ENCODE measurements around the gene RABL2A.
"Not testable (repeated sequence)": the region's sequence is repeated elsewhere in the genome, so short reads cannot be mapped to it uniquely, and the experiment has no call there.

Gene RABL2A

DNA sequence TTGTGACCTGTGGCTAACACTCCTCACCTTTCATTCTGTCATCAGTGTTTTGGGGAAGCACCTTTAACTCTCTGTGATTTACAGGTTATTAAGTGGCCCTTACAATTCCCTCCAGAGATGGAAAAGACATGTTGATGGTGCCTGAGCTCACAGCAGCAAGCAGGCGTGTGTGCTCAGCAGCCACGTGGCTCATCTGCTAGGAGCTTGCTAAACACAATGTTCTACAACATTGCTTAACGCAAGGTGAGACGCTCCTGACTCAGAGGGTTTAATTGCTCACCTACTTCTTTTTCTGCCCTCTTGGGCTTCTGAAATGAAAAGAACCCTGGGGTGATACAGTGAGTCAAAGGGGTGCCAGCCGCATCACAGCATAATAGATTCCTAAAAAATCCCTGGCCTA is 6.1 kb upstream of the RABL2A start:
- DNase-seq = not testable (repeated sequence)

DNA sequence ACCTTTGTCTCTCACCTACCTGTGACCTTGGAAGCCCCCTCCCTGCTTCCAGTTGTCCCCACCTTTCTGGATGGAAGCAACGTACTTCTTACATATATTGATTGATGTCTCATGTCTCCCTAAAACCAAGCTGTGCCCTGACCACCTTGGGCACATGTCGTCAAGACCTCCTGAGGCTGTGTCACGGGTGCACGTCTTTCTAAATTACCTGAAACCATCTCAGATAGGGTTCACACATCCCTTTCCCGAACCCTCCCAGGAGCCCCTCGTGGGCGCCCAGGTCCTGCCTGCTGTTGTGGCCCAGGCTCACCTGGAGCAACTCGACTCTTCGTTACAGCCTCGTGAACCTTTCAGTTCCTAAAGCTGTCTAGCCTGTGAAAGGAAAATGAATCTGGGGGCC is 1.2 kb upstream of the RABL2A start:
- not testable (repeated sequence) for DNase-seq

DNA sequence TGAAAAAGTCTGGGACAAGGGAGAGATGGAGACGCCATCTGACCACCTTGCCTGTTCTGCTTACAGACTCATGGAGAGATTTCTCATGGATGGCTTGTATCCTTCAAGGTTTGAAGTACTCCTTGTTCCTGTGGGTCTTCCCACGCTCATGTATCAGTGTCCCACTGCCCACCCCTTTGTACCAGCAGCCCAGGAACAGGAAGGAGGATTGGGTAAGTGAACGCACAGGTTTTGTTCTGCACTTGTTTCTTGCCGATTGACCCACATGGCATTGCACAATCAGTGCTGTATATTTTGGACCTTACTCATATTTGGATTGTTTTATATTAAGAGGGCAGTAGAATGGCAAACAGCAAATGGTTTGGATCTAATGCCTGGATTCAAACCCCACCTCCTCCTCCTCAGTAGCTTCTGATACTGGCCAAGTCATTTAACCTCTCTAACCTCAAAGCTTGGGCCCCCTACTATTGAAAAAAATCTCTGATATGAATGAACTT is 5.8 kb downstream of the RABL2A start:
- DNase-seq = not testable (repeated sequence)

DNA sequence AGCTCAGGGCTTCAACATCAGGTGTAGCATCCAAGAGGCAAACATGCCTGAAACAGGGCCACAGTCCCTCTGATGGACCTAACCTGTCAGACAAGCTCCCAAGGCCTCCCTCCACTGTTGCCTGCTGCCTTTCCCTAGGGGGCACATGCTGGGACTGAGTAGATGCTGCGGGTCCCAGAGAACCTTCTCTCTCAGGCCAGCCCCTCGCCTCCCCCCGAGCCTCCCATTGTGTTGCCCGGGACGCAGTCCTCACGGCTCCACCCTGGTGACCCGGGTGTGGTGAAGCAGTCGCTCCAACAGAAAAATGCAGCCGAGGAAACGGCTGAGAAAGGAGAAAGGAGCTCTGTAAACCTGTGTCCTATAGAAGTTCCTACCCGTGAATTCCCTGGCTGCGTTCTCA is 8.3 kb downstream of the RABL2A start:
- not testable (repeated sequence) for DNase-seq

DNA sequence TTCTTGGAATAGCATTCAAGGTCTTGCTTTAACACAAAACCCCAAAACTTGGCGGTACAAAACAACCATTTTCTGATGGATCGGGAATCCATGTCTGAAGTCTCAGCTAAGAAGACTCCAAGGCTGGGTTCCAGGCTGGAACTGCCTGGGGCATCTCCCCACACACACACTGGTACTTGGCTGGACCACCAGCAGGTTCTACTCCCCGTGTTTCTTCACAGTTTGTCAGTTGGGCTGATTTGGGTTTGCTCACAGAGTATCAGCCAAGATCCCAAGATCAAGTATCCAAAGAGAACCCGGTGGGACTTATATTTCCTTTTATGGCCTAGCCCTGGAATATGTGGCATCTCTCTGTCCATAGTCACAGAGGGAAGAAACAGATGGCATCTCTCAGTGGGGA is 9.2 kb downstream of the RABL2A start:
- not testable (repeated sequence) for DNase-seq

DNA sequence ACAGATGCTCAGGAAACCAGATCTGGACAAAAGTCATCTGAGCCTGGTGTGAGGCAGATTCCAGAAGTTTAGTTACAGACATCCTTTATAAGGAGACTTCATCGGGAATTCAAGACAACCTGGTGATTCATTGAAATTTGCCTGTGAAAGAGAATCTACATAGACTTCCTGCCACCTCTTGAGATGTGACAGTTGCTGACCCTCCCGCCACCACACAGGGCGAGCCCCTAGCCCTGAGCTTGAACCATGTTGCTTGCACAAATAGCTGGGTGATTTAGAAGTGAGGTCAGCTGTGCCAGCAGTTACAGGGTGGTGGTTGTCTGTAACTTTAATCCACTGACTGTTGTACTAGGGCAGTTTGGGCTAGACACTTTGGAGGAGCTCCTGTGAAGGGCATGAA is 11.0 kb downstream of the RABL2A start:
- DNase-seq = not testable (repeated sequence)

DNA sequence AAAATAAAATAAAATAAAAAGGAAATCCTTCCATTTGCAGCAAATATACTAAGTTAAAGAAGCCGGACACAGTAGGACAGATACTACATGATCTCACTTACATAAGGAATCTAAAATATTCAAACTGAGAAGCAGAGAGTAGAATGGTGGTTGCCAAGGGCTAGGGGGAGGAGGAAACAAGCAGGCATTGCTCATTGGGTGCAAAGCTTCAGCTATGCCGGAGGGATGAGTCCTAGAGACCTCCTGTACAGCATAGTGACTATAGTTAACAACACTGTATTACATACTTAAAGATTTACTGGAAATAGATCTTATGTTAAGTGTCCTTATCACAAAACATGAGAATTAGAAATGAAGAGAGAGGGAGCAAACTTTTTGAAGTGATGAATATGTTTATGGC is 19.2 kb downstream of the RABL2A start:
- not testable (repeated sequence) for DNase-seq

DNA sequence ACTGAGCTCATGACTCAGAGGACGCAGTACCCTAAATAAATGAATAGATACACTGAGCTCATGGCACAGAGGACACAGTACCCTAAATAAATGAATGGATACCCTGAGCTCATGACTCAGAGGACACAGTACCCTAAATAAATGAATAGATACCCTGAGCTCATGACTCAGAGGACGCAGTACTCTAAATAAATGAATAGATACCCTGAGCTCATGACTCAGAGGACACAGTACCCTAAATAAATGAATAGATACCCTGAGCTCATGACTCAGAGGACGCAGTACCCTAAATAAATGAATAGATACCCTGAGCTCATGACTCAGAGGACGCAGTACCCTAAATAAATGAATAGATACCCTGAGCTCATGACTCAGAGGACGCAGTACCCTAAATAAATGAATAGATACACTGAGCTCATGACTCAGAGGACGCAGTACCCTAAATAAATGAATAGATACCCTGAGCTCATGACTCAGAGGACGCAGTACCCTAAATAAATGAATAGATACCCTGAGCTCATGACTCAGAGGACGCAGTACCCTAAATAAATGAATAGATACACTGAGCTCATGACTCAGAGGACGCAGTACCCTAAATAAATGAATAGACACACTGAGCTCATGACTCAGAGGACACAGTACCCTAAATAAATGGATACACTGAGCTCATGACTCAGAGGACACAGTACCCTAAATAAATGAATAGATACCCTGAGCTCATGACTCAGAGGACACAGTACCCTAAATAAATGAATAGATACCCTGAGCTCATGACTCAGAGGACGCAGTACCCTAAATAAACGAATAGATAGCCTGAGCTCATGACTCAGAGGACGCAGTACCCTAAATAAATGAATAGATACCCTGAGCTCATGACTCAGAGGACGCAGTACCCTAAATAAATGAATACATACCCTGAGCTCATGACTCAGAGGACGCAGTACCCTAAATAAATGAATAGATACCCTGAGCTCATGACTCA is 24.1 kb downstream of the RABL2A start:
- not testable (repeated sequence) for DNase-seq

DNA sequence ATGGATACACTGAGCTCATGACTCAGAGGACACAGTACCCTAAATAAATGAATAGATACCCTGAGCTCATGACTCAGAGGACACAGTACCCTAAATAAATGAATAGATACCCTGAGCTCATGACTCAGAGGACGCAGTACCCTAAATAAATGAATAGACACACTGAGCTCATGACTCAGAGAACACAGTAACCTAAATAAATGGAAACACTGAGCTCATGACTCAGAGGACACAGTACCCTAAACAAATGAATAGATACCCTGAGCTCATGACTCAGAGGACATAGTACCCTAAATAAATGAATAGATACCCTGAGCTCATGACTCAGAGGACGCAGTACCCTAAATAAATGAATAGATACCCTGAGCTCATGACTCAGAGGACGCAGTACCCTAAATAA is 25.5 kb downstream of the RABL2A start:
- not testable (repeated sequence) for DNase-seq

DNA sequence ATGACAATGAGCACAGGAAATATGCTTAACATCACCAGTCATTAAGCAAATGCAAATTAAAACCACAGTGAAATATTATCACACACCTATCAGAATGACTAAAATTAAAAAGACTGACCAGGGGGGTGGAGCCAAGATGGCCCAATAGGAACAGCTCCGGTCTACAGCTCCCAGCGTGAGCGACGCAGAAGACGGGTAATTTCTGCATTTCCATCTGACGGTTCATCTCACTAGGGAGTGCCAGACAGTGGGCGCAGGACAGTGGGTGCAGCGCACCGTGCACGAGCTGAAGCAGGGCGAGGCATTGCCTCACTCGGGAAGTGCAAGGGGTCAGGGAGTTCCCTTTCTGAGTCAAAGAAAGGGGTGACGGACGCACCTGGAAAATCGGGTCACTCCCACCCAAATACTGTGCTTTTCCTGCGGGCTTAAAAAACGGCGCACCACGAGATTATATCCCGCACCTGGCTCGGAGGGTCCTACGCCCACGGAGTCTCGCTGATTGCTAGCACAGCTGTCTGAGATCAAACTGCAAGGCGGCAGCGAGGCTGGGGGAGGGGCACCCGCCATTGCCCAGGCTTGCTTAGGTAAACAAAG is 29.1 kb downstream of the RABL2A start:
- DNase-seq = not testable (repeated sequence)

DNA sequence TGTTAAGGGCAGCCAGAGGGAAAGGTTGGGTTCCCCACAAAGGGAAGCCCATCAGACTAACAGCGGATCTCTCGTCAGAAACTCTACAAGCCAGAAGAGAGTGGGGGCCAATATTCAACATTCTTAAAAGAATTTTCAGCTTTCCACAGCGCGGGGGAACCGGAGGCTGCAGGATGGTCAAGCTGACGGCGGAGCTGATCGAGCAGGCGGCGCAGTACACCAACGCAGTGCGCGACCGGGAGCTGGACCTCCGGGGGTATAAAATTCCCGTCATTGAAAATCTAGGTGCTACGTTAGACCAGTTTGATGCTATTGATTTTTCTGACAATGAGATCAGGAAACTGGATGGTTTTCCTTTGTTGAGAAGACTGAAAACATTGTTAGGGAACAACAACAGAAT is 30.7 kb downstream of the RABL2A start:
- DNase-seq = not testable (repeated sequence)

DNA sequence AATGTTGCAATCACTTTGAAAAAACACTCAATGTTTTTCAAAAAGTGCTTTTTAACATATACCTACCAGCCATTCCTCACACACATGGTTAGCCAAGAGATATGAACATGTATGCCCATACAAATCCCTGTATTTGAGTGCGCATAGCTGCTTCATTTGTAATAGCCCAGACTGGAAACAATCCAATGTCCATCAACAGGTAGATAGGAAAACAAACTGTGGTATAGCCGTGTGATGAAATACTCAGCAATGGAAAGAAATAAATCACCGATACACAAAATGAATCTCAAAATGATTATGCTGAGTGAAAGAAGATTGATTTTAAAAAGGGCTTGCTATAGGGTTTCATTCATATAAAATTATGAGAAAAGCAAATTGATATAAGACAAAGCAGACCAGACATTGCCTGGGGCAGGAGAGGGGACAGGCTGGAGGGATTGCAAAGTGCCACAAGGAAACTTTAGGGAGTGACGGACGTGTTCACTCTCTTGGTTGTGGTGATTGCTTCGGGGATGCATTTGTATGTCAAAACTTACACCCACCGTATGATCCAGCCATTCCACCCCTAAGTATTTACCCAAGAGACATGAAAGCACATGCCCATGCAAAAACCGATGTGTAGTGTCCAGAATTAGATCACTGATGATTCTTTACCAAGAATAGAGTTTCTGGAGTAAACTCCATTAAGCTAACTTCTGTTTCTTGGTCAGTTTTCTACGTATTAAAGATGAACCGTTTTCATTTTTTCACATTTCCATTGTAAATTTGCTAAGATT is 36.4 kb downstream of the RABL2A start:
- not testable (repeated sequence) for DNase-seq

DNA sequence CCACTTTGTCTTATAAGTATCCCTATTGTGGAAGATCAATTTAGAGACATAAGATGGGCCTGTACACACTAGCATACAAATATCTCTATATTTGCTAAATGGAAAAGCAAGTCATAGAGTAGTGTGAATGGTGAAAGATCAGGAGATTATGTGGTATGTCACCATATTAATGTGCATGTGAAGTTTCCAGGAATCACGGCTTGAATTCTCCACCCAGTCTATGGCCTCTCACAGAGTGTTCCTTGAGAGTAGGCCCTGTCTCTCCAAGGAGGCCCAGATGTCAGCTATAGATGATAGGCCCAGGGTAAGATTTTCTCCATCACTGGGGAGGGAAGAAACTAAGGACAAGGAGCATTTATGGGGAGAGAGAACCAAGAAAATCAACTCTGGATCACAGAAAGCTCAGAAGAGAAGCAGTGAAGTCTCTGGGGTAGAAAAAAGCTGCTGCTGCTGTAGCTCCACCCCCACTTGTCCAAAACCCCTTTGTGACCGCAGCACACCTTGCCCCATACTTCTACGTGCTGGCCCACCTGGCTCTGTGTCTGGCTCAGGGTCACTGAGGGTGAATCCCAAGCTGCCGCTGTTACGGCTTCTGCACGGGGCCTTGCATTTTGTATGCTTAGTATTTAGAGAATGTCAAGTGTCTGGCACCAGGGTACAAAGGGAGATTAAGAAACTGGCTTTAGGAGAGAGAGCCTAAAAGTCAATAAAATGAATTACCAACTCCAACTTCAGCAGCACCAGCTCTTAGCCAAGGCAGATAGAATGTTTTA is 37.9 kb downstream of the RABL2A start:
- DNase-seq = not testable (repeated sequence)

DNA sequence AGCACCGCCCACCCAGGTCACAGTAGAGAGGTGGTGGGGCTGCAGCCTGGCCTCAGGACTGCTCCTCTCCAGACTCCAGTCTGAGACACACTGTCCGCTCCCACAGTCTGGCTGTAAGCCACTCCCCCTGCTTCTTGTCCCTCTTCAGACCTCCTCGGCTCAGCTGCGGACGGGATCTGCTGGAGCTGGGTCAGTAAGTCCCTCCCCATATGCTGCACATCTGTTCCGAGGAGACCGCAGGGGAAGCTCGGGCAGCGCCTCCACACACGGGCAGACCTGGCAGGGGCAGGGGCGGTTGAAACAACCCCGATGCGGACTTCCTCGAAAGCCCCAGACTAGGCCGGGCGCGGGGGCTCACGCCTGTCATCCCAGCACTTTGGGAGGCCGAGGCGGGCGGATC is 41.9 kb downstream of the RABL2A start:
- not testable (repeated sequence) for DNase-seq

DNA sequence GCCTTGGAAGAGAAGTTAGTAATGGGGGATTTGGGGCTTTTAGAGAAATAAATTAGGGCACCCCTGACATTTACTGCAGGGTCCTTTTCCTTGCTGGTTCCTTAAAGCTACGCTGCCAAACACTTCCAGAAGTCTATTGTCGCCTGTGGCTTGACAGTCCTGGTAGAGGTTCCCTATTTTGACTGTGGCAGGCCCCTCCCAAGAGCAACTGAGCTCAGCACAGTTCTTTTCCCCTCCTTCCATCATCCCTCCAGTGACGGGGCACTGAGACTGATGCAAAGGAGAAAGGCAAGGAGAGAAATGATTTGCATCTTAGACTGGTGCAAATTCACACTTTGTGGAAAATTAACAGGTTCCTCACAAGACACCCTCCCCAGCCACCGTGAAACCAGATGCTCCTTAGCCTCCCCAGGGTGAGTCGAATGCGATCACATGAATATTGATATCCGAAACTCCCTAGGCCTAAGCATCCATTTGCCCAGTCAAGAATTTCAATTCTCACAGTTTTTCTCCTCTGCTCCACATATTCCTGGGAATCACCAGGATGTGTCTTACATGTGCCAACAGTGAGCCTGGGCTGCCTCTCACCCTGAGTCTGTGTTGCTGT is 45.4 kb downstream of the RABL2A start:
- no peak for DNase-seq

DNA sequence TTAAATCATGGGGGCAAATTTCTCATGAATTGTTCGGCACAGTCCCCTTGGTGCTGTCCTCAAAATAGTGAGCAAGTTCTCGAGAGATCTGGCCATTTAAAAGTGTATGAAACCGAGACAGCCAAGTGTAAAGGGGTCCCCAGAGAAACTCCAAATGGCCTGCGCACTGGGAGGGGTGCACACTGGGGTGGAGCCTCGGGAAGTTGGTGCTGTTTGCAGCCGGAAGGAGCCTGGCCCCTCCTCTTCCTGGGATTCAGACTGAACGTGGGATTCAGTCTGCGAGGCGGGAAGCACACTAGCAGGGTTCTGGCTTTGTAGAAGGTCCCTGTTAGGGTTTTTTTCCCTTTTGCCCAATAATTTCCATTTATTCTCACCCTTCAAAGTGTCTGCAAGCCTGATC is 48.8 kb downstream of the RABL2A start:
- no peak for DNase-seq

DNA sequence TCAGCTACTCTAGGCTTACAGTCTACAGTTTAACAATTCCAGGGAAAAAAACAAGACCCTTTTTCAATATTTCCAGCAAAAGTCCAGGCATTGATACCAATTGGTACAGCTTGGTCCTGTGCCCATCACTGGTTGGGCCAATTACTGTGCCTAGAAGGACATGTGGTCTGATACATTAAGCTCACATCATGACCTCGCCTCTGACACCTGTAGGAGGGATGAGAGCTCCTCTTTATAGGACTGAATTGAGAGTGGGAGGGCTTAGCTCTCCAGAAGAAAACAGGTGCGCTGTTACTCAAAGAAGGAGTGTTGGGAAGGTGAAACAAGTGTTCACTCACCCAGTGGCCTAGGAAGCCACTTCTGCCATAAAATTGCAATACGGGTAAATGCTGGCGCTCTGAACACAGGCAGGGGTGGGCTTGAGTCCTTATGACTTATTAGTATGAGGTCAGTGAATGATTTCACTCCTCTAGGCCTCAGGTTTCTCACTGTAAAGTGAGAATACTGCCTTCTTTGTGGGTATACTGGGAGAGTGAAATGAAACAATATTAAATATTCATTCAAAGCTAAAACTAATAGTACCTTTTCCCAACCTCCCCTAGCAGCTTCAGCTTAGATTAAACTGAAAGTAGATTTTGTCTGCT is 49.7 kb downstream of the RABL2A start:
- no peak for DNase-seq

DNA sequence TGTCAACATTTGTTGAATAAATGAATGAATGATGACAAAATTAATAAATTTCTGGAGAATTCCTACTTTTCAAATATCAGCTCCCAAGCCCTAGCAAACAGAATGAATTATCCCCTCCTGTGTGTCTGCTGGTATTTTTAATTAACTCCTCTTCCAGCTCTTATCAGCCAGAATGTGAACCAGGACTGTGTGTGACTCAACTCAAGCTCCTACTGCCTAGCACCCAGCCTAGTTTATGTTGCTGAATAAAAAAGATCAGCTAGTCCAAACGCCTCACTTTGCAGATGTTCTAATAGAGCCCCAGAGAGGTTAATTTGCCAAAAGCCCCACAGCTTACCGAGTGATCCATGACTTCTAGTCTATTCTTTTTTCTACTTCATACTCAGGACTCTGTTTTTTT is 50.3 kb downstream of the RABL2A start:
- DNase-seq = no peak

DNA sequence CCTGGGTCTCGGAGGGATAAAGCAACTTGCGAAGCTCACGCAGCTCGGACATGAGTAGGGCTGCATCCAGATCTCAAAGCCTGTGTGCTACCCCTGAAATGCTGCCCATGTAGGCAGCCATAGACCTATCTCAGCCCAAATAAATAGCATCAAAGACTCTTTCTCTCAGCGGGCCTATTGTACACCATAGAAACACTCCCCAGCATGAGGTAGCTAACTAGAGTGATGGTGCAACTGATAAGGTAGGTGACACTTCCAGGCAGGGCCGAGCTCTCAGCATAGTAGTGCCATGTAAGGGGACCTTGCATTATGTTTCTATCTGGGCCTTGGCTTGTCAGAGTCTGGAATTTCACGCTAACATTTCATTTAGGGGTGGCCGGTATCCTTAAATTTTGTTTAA is 52.4 kb downstream of the RABL2A start:
- DNase-seq = no peak

DNA sequence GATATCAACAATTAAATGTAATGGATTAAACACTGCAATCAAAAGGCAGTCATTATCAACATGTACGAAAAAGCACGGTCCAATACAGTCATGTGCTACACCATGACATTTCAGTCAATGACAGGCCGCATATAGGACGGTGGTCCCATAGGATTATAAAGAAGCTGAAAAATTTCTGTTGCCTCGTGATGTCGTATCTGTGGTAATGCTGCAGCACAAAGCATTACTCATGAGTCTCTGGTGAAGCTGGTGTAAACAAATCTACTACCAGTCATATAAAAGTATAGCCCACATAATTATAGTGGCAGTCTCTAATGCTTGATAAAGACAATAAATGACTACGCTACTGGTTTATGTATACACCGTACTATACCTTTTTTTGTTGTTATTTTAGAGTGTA is 58.4 kb downstream of the RABL2A start:
- no peak for DNase-seq

DNA sequence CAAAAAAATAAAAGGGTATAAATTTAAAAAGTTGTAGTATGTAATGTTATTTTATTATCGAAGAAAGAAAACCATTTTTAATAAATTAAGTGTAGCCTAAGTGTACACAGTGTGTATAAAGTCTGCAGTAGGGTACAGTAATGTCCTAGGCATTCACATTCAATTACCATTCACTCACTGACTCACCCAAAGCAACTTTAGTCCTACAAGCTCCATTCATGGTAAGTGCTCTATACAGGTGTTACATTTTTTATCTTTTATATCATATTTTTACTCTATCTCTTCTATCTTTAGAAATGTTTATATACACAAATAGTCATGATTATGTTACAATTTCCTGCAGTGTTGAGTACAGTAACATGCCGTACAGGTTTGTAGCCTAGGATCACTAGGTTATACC is 59.5 kb downstream of the RABL2A start:
- no peak for DNase-seq

All from DMS79 (cell line).